ENCODE results near the gene C1QTNF9B. TPM values are rescaled to one million over a fixed set of nuclear protein-coding genes. Genes with fewer than 3 reads are reported as not detected.
"Not testable (repeated sequence)": the region's sequence is repeated elsewhere in the genome, so short reads cannot be mapped to it uniquely, and the experiment has no call there.

The C1QTNF9B gene
- total and polyA plus RNA-seq, 2 experiments from 2014 or later: 0.33 to 0.97 TPM

DNA sequence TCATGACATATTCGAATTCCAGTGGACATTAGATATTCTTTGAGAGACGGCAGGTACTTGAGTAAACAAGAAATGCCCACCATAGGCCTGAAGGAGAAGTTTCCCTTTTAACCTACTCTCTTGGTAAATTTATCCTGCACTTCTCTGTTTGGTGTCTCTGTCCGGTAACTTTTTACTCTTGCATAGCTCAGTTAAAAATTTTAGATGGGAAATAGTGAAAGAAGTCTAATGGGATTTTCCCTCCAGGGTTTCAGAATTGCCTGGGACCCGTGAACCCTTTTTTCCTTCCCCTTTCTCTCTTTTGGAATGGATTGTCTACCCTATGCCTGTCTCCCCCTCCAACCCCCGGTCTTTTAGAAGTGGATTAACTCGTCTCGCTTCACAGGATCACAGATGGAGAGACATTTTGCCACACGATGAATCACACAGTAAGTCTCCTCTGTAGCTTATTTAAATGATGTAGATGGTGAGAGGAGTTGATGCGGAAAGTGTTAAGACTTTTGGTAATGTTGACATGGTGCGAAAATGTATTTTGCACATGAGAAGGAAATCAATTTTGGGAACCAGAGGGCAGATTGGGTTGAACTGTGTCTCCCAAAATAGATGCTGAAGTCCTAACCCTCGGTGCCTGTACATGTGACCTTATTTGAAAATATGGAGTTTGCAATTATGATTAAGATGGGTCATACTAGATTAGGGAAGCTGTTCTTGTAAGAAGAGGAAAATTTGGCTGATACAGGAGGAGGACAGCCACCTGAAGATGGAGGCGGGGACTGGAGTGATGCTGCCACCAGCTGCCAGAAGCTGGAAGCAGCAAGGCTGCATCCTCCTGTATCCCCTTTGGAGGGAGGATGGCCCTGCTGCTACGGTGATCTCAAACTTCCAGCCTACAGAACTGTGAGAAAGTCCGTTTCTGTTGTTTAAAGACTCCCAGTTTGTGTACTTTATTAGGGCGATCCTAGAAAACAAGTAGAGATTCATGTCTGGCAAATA is 7.4 kb downstream of the C1QTNF9B start:
- Histone ChIP-seq H3K9me3 (ENCODE audit: low read depth) (no peaks in the 10 kb centered on the region), H3K27ac (no peak overlapping the region), H3K4me1 (ENCODE audit: low read depth) (peaks cover 5% of the 10 kb centered on the region), H3K4me3 (peak overlapping the region; percentile 78), H3K36me3 (peaks cover 3% of the 10 kb centered on the region), H3K27me3 (no peaks in the 10 kb centered on the region)
- TF ChIP-seq, protein P1, sequence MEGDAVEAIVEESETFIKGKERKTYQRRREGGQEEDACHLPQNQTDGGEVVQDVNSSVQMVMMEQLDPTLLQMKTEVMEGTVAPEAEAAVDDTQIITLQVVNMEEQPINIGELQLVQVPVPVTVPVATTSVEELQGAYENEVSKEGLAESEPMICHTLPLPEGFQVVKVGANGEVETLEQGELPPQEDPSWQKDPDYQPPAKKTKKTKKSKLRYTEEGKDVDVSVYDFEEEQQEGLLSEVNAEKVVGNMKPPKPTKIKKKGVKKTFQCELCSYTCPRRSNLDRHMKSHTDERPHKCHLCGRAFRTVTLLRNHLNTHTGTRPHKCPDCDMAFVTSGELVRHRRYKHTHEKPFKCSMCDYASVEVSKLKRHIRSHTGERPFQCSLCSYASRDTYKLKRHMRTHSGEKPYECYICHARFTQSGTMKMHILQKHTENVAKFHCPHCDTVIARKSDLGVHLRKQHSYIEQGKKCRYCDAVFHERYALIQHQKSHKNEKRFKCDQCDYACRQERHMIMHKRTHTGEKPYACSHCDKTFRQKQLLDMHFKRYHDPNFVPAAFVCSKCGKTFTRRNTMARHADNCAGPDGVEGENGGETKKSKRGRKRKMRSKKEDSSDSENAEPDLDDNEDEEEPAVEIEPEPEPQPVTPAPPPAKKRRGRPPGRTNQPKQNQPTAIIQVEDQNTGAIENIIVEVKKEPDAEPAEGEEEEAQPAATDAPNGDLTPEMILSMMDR (IDR thresholded peaks at IDR 0.05; ENCODE audit: low read depth, low read length): no peak
- peak in 1 of 2 donors; percentile 3 for DNase-seq (ENCODE audit: low read depth in 1 of 2, low spot score in 1 of 2)

DNA sequence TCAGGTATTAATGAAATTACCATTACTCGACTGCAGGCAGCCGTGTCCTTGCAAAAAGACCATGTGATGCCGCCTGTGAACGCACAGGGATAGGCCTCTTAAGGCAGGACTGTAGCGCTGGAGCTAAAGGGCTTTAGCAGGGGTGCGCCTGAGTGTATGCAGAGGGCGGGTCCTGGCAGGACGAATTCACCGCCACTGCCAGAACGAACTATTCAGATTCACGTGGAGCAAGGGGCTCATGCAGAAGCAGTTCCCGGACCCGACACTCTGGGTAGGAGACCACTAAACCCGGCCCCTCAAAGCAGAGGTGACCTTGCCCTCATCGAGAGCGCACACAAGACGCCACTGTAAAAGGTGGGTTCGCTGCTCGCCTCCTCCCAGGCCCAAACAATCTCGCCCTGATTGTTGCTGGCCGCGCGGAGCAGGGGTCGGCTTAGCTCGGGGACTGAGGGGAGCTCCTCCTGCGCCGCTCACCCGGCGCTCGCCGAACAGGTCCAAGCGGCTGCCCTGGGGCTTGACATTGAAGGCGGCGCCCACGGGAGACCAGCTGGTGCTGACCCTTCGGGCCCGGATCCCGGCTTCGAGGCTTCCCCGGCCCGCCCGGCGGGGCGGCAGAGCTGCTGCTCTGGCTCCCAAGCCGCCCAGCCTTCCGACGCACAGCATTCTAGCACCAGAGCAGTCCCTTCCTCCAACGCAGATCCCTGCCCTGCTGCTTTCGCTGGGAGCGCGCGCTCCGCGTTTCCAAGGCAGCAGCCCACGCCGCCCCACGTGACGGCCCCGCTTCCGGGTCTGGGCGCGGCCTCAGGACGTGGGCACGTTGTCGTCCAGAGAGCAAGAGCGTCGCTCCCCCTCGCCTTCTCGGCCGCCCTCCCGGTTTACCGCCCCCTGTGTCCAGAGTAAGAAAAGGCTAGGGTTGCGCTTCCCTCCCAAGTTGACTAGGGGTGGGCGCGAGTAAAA is 8.4 kb downstream of the C1QTNF9B start, which contains the start of gene MIPEP:
Gene MIPEP (minus strand): TSS at position 743 of the 957 bp plus-strand sequence. CDS start 80 bp downstream, at position 663.
- peaks cover 6% of the 10 kb centered on the region for H3K36me3 ChIP-seq
- H3K27ac ChIP-seq: peak within 1 kb of the TSS; percentile 81
- TF ChIP-seq, protein P1 (IDR thresholded peaks at IDR 0.05; ENCODE audit: low read depth, low read length): peak; percentile 71

DNA sequence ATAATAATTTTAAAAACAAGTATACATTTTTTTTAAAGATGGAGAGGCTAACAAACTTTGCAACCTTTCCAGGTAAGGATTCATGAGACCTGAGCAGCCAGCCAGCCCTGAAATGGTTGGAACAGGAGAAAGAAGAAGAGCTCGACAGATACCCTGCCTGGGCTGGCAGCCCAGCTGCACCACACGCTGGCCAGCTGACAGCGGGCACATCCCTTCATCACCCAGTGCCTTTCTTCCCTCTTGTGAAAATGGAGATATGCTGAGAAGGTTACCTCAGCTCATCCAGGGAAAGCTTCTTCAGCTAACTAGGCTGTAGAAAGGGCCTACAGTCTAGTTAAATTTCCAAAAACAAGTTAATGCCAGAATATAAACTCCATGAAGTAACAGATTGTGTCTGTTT is 12.9 kb downstream of the C1QTNF9B start:
- not testable (repeated sequence) for H3K4me3 ChIP-seq; H3K27me3 ChIP-seq; H3K9me3 ChIP-seq (ENCODE audit: low read depth); DNase-seq (ENCODE audit: low read depth in 1 of 2, low spot score in 1 of 2); H3K27ac ChIP-seq; H3K4me1 ChIP-seq (ENCODE audit: low read depth); H3K36me3 ChIP-seq

More for the DNA sequence above, 8.4 kb downstream of the C1QTNF9B start, which contains the start of gene MIPEP:
- H3K4me1 ChIP-seq (ENCODE audit: low read depth): peaks cover 5% of the 10 kb centered on the region
- H3K9me3 ChIP-seq (ENCODE audit: low read depth): no peaks in the 10 kb centered on the region
- DNase-seq (ENCODE audit: low read depth in 1 of 2, low spot score in 1 of 2): peak; percentile 96 to 98
- H3K27me3 ChIP-seq: no peaks in the 10 kb centered on the region
- peak within 1 kb of the TSS; percentile 78 for H3K4me3 ChIP-seq

DNA sequence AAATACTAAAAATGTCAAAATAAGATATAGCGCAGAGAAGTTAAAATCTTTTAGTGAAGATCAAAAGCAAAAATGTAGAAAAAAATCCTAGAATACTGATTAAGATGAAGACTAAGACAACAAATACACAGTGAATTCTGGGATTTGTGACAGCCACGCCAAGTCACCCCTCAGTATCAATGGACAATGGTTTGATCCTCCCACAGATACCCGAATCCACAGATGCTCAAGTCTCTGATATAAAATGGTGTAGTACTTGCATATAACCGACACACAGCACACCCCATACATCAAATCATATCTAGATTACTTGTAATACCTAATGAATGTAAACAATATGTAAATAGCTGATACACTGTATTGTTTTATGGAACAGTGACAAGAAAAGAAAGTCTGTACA is 14.0 kb downstream of the C1QTNF9B start:
- Histone ChIP-seq H3K4me1 (ENCODE audit: low read depth) (peaks cover 5% of the 10 kb centered on the region), H3K9me3 (ENCODE audit: low read depth) (no peaks in the 10 kb centered on the region), H3K27me3 (no peaks in the 10 kb centered on the region), H3K4me3 (no peak overlapping the region), H3K27ac (no peak overlapping the region), H3K36me3 (peaks cover 7% of the 10 kb centered on the region)
- TF ChIP-seq, protein P1 (IDR thresholded peaks at IDR 0.05; ENCODE audit: low read depth, low read length): no peak
- DNase-seq (ENCODE audit: low read depth in 1 of 2, low spot score in 1 of 2): no peak

DNA sequence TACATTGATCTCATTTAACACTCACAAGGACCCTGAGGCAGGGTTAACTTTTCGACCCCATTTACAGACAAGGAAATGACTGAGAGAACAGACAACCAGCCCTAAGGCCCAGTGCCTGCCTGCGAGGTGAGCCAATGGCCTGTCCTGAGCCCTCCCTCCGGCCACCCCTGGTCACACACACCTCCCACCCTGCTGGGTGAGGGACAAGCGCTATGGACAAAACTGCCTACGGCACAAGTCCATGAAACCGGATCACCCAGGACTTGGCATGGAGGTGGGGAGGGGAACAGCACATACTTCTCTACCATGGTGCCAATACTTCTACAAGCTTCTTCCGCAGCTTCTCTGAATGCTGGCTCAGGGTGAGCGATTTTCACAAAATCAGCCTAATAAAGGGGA is 15.9 kb downstream of the C1QTNF9B start:
- H3K4me3 ChIP-seq; DNase-seq (ENCODE audit: low read depth in 1 of 2, low spot score in 1 of 2); H3K27ac ChIP-seq; H3K4me1 ChIP-seq (ENCODE audit: low read depth); H3K27me3 ChIP-seq; H3K9me3 ChIP-seq (ENCODE audit: low read depth): not testable (repeated sequence)
- peaks cover 10% of the 10 kb centered on the region for H3K36me3 ChIP-seq

DNA sequence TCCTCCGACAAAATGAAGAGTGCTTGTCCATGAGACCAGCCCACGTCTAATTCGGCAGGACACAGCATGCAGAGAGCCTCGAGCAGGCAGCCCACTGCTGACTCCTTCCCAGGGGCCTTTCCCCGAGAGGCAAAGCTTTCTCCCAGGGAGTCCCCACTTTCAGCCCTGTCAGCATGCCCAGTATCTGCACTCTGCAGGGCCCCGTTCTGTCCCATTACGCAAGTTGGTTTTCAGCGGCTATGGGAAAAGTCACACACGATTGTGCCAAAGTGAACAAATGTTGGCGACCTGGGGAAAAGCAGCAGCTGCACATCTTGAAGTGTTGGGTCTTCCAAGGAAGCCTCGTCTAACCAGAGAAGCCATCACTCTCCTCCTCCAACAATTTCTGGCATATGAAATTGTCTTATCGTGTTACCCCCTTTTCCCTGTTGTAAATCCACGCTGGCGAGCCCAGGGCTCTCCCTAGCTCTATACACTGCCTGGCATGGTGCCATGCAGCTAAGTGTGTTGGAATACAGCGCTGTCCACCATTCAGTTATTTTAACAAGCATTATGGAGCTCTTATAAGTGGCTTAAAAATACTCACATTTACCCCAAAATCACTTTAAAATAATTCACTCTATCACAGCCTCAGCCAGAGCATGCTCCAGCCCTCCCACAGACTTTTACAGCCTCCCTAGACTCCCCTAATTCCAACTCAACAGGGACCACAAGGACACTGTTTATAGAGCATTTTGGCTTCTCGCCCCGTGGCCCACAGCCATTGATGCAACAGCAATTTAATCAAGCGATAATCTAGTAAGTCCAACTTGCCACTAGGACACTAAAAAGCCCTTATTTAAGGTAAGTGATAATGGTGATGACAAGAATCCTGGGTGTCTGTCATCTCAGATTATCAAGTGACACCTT is 16.6 kb downstream of the C1QTNF9B start:
- not testable (repeated sequence) for H3K27ac ChIP-seq; H3K4me1 ChIP-seq (ENCODE audit: low read depth); DNase-seq (ENCODE audit: low read depth in 1 of 2, low spot score in 1 of 2); H3K4me3 ChIP-seq; H3K9me3 ChIP-seq (ENCODE audit: low read depth); H3K27me3 ChIP-seq
- H3K36me3 ChIP-seq: peaks cover 10% of the 10 kb centered on the region

All from cardiac muscle cell (in vitro differentiated cells and primary cell).